Fibroblast of villous mesenchyme (primary cell): ENCODE data around the gene UQCC2. TPM values are rescaled to one million over a fixed set of nuclear protein-coding genes. Genes with fewer than 3 reads are reported as not detected.
A peak's percentile ranks its signal among the peaks of the same experiment; 100 is the strongest.

Source experiments
- DNase-seq: peaks from one replicate; pipeline ENCODE4 v3.0.0-alpha.2; 2010; ENCODE audit warnings: low read depth
- H3K4me3 ChIP-seq: 2 replicates; pipeline ENCODE4 v1.5.1; 2011; ENCODE audit warnings: low read depth, mild to moderate bottlenecking, low read length
- CTCF ChIP-seq: IDR thresholded peaks from 2 replicates; pipeline ENCODE4 v1.5.1; 2012; ENCODE audit warnings: low read depth, mild to moderate bottlenecking, low read length; ENCODE audit not compliant: insufficient read depth
- total RNA-seq: library from RNA; depleted of rRNA; stranded (reverse); fragments of >200 nt; gene quantifications from 2 replicates; pipeline ENCODE4 v1.2.3, GENCODE V29; 2012

The UQCC2 gene
- total RNA-seq, 1 donor = 24.6 TPM

DNA sequence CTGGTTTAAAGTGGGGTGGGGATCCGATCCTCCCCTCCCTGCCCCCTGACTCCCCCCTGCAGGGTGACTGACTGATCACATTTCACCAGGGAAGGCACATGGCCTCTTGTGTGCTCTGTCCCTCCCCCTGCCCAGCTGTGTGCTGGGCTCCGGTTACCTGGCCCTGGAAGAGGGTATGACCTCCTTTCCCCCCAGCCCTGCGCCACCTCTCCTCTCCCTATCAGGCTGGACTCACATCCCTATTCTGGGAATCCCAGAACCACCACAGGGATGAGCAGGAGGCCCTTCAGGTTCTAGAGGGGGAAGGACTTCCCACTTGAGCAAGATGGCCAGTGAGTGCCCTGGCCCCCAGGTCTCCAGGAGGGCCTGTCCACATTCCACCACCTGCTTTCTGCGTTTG lies 37.3 kb upstream of the UQCC2 start:
- H3K4me3 ChIP-seq = no peak overlapping the region
- TF ChIP-seq CTCF = no peak
- no peak for DNase-seq

DNA sequence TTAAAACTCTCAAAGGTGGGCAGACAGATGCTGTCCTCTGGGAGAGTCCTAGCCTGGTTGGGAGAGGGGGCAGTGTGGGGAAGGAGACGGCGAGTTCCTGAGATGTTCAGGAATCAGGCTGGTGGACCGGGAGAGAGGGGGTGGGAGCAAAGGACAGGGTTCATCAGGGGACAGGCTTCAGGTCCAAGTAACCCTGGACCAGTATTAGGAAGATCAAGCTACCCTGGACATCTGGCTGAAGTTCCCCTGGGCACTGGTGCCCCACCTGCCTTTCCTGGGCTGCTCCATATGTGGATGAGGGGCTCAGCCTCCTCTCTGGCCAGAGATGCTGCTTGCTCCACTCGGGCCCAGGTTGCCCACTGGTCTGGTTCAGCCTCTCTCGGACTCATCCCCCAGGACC lies 36.3 kb upstream of the UQCC2 start:
- no peak for DNase-seq
- TF ChIP-seq CTCF = no peak
- no peak overlapping the region for H3K4me3 ChIP-seq

DNA sequence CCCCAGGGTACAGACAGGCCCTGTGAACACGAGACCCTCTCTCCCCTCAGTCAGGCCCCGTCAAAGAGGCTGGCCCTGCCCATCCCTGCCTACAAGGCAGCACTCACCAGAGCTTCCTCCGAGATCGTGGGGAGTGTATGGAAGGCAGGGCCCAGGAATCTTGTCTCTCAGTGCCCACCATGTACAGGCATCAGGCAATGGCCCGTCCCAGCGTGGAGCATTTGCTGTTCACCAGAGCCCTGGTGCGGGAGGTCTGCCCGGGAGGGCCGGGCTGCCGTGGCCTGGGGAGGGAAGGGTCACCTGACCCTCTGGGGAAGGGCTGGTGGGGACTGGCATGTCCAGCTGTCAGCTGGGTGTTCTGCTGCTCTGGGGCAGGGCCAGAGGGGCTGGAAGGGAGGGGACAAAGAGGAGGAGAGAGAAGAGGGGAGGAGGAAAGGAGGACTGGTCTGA lies 35.2 kb upstream of the UQCC2 start, which contains the start of gene IP6K3:
IP6K3 (minus strand) TSS at position 255 of the 450 bp plus-strand sequence. CDS start 11,429 bp downstream, outside the sequence.
- TF ChIP-seq CTCF = no peak
- peak within 1 kb of the TSS; percentile 74 for H3K4me3 ChIP-seq
- peak; percentile 74 for DNase-seq

GRCh38 chr6:33746036-33746600 lies 34.6 kb upstream of the UQCC2 start:
- no peak for TF ChIP-seq CTCF
- H3K4me3 ChIP-seq = peak overlapping the region; percentile 74
- peak; percentile 92 for DNase-seq

GRCh38 chr6:33745548-33745947 lies 34.0 kb upstream of the UQCC2 start:
- DNase-seq = peak; percentile 71

GRCh38 chr6:33744895-33745546 lies 33.5 kb upstream of the UQCC2 start:
- no peak for TF ChIP-seq CTCF
- H3K4me3 ChIP-seq = peak overlapping the region; percentile 74
- DNase-seq = peak; percentile 83

More at GRCh38 chr6:33745548-33745947, 34.0 kb upstream of the UQCC2 start:
- peak overlapping the region; percentile 74 for H3K4me3 ChIP-seq
- TF ChIP-seq CTCF = no peak
